ENCODE data around the gene CHRM2. TPM values are rescaled to one million over a fixed set of nuclear protein-coding genes. Genes with fewer than 3 reads are reported as not detected.
A peak's percentile ranks its signal among the peaks of the same experiment; 100 is the strongest.

Gene CHRM2
- total and polyA plus RNA-seq, 2 of the 4 experiments (the other 2 are of a cell fraction): 79.3 to 184 TPM

DNA sequence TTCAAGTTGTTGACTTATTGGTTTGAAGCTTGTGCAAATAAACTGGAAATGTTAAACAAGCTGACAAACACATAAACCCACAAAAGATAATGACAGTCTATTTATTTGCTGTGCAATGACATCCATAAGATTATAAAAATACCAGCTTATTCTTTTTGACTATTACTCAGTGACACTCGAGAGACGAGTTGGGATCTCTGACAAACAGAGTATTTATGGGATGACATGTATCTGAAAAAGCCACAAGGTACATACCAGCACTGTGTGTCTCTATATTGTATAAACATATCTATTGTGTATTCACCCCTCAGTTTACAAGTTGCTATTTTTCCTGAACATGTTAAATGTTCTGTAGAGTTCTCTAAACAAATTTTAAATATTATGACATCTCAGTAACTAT lies 88.9 kb downstream of the CHRM2 start:
- ATAC-seq (ENCODE audit: low read depth) (peak; percentile 5; the same call in 1 of the 2 replicates), DNase-seq (peak; percentile 43)
- peak overlapping the region; percentile 98 for H3K4ac ChIP-seq (ENCODE audit: low read depth, low read length)
- H2BK15ac ChIP-seq (ENCODE audit: low read depth, low read length): peak overlapping the region; percentile 94; the same call in 2 of the 3 replicates
- WGBS, 2 experiments (ENCODE audit: extremely low coverage in 2 of 2, insufficient read length in 1 of 2): no CpG with 5 or more reads among the region's 2 CpGs
- no peak overlapping the region; the same call in 1 of the 2 replicates for H3K4me2 ChIP-seq (ENCODE audit: low read depth, low read length)
- intact Hi-C loops (cut with micrococcal nuclease): loop anchor here (5.0 kb wide), 5 partner anchors 40 to 495 kb away; no protein-coding TSS in a partner anchor
- H3K18ac ChIP-seq (ENCODE audit: low read depth, low read length): peak overlapping the region; percentile 98; the same call in 1 of the 2 replicates
- H3K79me1 ChIP-seq (ENCODE audit: low read depth in 1 of 2, low read length in 2 of 2): peaks cover 40 to 57% of the 10 kb centered on the region in 2 experiments
- H2AFZ ChIP-seq (replicated peaks; ENCODE audit: low read length, poor library complexity): no peak overlapping the region
- POLR2A ChIA-PET (ENCODE audit: unreplicated experiment): interaction anchor here (0.7 kb wide), 1 partner anchor 236 kb away, joined by 3 read pairs; no protein-coding TSS in a partner anchor
- CTCF ChIA-PET: interaction anchor here (1.1 kb wide), 1 partner anchor 22 kb away, joined by 3 read pairs; no protein-coding TSS in a partner anchor
- no TSS peak for BruUV-seq (replicated peaks)
- TF ChIP-seq, protein P1, sequence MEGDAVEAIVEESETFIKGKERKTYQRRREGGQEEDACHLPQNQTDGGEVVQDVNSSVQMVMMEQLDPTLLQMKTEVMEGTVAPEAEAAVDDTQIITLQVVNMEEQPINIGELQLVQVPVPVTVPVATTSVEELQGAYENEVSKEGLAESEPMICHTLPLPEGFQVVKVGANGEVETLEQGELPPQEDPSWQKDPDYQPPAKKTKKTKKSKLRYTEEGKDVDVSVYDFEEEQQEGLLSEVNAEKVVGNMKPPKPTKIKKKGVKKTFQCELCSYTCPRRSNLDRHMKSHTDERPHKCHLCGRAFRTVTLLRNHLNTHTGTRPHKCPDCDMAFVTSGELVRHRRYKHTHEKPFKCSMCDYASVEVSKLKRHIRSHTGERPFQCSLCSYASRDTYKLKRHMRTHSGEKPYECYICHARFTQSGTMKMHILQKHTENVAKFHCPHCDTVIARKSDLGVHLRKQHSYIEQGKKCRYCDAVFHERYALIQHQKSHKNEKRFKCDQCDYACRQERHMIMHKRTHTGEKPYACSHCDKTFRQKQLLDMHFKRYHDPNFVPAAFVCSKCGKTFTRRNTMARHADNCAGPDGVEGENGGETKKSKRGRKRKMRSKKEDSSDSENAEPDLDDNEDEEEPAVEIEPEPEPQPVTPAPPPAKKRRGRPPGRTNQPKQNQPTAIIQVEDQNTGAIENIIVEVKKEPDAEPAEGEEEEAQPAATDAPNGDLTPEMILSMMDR (conservative IDR thresholded peaks at IDR 0.05; ENCODE audit: low read depth, low read length): no peak
- TF ChIP-seq CEBPB (IDR thresholded peaks at IDR 0.05; ENCODE audit: low read depth, low read length) (no peak), RCOR1 (IDR thresholded peaks at IDR 0.05; ENCODE audit: insufficient replicate concordance, low read length) (no peak), SMC3 (IDR thresholded peaks at IDR 0.05; ENCODE audit: low read depth, low read length) (no peak), POLR2A (IDR thresholded peaks at IDR 0.05; ENCODE audit: low read depth, low read length) (no peak), MXI1 (IDR thresholded peaks at IDR 0.05; ENCODE audit: borderline replicate concordance, low read depth, low read length) (no peak), MAZ (IDR thresholded peaks at IDR 0.05; ENCODE audit: borderline replicate concordance, low read depth, low read length) (no peak), ELK1 (IDR thresholded peaks at IDR 0.05; ENCODE audit: borderline replicate concordance, low read depth, low read length) (no peak), NFE2L2 (IDR thresholded peaks at IDR 0.05; ENCODE audit: low read depth, low read length) (no peak)
- H3K4me1 ChIP-seq (ENCODE audit: control insufficient read depth, insufficient read depth, low read length): peaks cover 22% of the 10 kb centered on the region
- peak overlapping the region; percentile 96; the same call in 1 of the 2 replicates for H2BK20ac ChIP-seq (ENCODE audit: low read depth, low read length)
- H2AK9ac ChIP-seq (replicated peaks; ENCODE audit: low read depth, low read length, poor library complexity): no peak overlapping the region
- H3K9ac ChIP-seq (ENCODE audit: low read depth, low read length): no peak overlapping the region
- H4K5ac ChIP-seq (ENCODE audit: low read depth, low read length): peak overlapping the region; percentile 97
- peak overlapping the region; percentile 100; the same call in 1 of the 2 replicates for H3K27ac ChIP-seq (ENCODE audit: insufficient read depth, low read length)
- peaks cover 30% of the 10 kb centered on the region for H3K36me3 ChIP-seq (ENCODE audit: control insufficient read depth, insufficient read depth, low read length)
- in situ Hi-C loops (cut with MboI; ENCODE audit: low sequenced_read_pairs): no loop called here
- H3K9me1 ChIP-seq (ENCODE audit: insufficient read depth, low read length): peaks cover 15% of the 10 kb centered on the region
- no peak overlapping the region for H3K4me3 ChIP-seq (ENCODE audit: insufficient read depth, low read depth, low read length)
- peak overlapping the region; percentile 99 for H3K14ac ChIP-seq (replicated peaks; ENCODE audit: low read depth, low read length)
- no peaks in the 10 kb centered on the region for H3K9me3 ChIP-seq (ENCODE audit: control insufficient read depth, insufficient read depth, low read length)
- no peaks in the 10 kb centered on the region for H3K27me3 ChIP-seq (ENCODE audit: control insufficient read depth, insufficient read depth, low read length)
- H2BK120ac ChIP-seq (ENCODE audit: low read depth, low read length): peak overlapping the region; percentile 100
- peak overlapping the region; percentile 91 to 95; a peak in 3 of 4 replicates for H4K8ac ChIP-seq (ENCODE audit: low read depth in 2 of 2, low read length in 2 of 2)
- H2BK5ac ChIP-seq (ENCODE audit: low read depth, low read length, poor library complexity, severe bottlenecking): peak overlapping the region; percentile 98
- no peak overlapping the region for H2AK5ac ChIP-seq (ENCODE audit: low read depth, low read length)
- H3K23ac ChIP-seq (ENCODE audit: low read depth, low read length): peak overlapping the region; percentile 99; the same call in 1 of the 2 replicates
- H4K20me1 ChIP-seq (ENCODE audit: insufficient read depth, low read length): 0 out of 2 replicates have a peak, but pooled peaks cover 5% of the 10 kb centered on the region
- peak overlapping the region; percentile 98; the same call in 1 of the 2 replicates for H3K56ac ChIP-seq (ENCODE audit: extremely low read depth, insufficient read depth, low read length)
- peak overlapping the region; percentile 100 for H4K91ac ChIP-seq (ENCODE audit: insufficient read depth, low read depth, low read length)
- dilution Hi-C loops (cut with HindIII; ENCODE audit: low sequenced_read_pairs, unreplicated experiment): no loop called here
